PC-9 (cell line): ENCODE data around the gene TMEM244. TPM values are rescaled to one million over a fixed set of nuclear protein-coding genes. Genes with fewer than 3 reads are reported as not detected.

Experiments
- BruUV-seq: library from RNA; stranded (reverse); fragments of 400-500 nt; replicated peaks from 2 replicates; lab custom pipeline; 2021; lab: Mats Ljungman, UMichigan
- CTCF ChIA-PET: fragments of 300-600 bp; sonication (Branson Sonifier 250); formaldehyde crosslinking; loops from one replicate; lab custom pipeline; 2022; ENCODE audit warnings: antibody characterized with exemption; lab: Charles Lee
- POLR2A ChIA-PET: fragments of 300-600 bp; sonication (Branson Sonifier 250); formaldehyde crosslinking; loops from one replicate; lab custom pipeline; 2022; ENCODE audit warnings: antibody characterized with exemption; ENCODE audit not compliant: unreplicated experiment; lab: Charles Lee
- DNase-seq, 2 experiments: peaks; one replicate each; pipeline versions ENCODE4 v3.0.0 to v3.0.0-alpha.2; 2015 to 2022; ENCODE audit warnings: mixed read lengths in 1 of 2
- H2AFZ ChIP-seq: fragments of 200-600 bp; sonication (generic); 2 replicates; pipeline ENCODE4 v1.8.1; 2017; ENCODE audit warnings: antibody characterized with exemption
- H3F3A ChIP-seq: fragments of 200-600 bp; sonication (generic); 2 replicates; pipeline ENCODE4 v1.8.1; 2017; ENCODE audit warnings: antibody characterized with exemption, mild to moderate bottlenecking, low read depth; ENCODE audit not compliant: insufficient read depth
- H3K27ac ChIP-seq: fragments of 200-600 bp; sonication (generic); 2 replicates; pipeline ENCODE4 v1.6.1; 2016; ENCODE audit warnings: mixed run types
- H3K27me3 ChIP-seq: fragments of 200-600 bp; sonication (generic); 2 replicates; pipeline ENCODE4 v1.6.1; 2016; ENCODE audit warnings: low read depth, mixed run types; ENCODE audit not compliant: insufficient read depth
- H3K36me3 ChIP-seq: fragments of 200-600 bp; sonication (generic); 2 replicates; pipeline ENCODE4 v1.6.1; 2016; ENCODE audit warnings: low read depth, mixed run types
- H3K4me1 ChIP-seq: fragments of 200-600 bp; sonication (generic); replicated peaks from 2 replicates; pipeline ENCODE4 v1.6.1; 2016; ENCODE audit warnings: mixed run types; ENCODE audit not compliant: insufficient read depth
- H3K4me2 ChIP-seq: fragments of 200-600 bp; sonication (generic); 2 replicates; pipeline ENCODE4 v1.6.1; 2017; ENCODE audit warnings: mixed run types
- H3K4me3 ChIP-seq: fragments of 200-600 bp; sonication (generic); 2 replicates; pipeline ENCODE4 v1.6.1; 2016; ENCODE audit warnings: mixed run types
- H3K79me2 ChIP-seq: fragments of 200-600 bp; sonication (generic); 2 replicates; pipeline ENCODE4 v1.6.1; 2017; ENCODE audit warnings: low read depth, mixed run types
- H3K9me2 ChIP-seq: fragments of 200-600 bp; sonication (generic); 2 replicates; pipeline ENCODE4 v1.8.1; 2017; ENCODE audit warnings: mild to moderate bottlenecking; ENCODE audit not compliant: insufficient read depth
- H3K9me3 ChIP-seq: fragments of 200-600 bp; sonication (generic); 2 replicates; pipeline ENCODE4 v1.8.1; 2016; ENCODE audit warnings: low read depth; ENCODE audit not compliant: insufficient read depth
- H4K20me1 ChIP-seq: fragments of 200-600 bp; sonication (generic); 2 replicates; pipeline ENCODE4 v1.8.1; 2017; ENCODE audit not compliant: insufficient read depth
- CTCF ChIP-seq: fragments of 200-600 bp; sonication (generic); conservative IDR thresholded peaks from 2 replicates; pipeline ENCODE4 v1.6.1; 2017; ENCODE audit warnings: mixed run types, antibody characterized with exemption, mild to moderate bottlenecking, moderate library complexity
- EZH2 ChIP-seq: fragments of 200-600 bp; sonication (generic); IDR thresholded peaks from 2 replicates; pipeline ENCODE4 v1.8.0; 2017; ENCODE audit warnings: antibody characterized with exemption, low read depth
- intact Hi-C: fragments of 100-400 bp; cut with micrococcal nuclease; formaldehyde crosslinking; loops from one replicate; pipeline ENCODE4 v1.10.0; 2022; ENCODE audit not compliant: unreplicated experiment
- total RNA-seq: library from RNA; stranded (reverse); gene quantifications from 2 replicates; pipeline ENCODE4 v1.2.3, GENCODE V29; 2021

Gene TMEM244
- total RNA-seq, 1 experiment from 2014 or later, result not detected

GRCh38 chr6:129846761-129847160 is 14.4 kb downstream of the TMEM244 start:
- Histone ChIP-seq H3K79me2 (no peaks in the 10 kb centered on the region), H3K9me3 (no peaks in the 10 kb centered on the region; the same call in none of the 2 replicates), H3F3A (peaks cover 8% of the 10 kb centered on the region; the same call in 1 of the 2 replicates), H3K36me3 (no peaks in the 10 kb centered on the region), H3K4me2 (no peak overlapping the region), H4K20me1 (no peaks in the 10 kb centered on the region), H3K9me2 (no peaks in the 10 kb centered on the region), H3K27ac (no peak overlapping the region), H3K4me3 (no peak overlapping the region), H2AFZ (no peak overlapping the region), H3K4me1 (peaks cover 17% of the 10 kb centered on the region), H3K27me3 (no peaks in the 10 kb centered on the region)
- DNase-seq, result no peak
- no TSS peak for BruUV-seq
- TF ChIP-seq EZH2 (no peak), CTCF (no peak)
- ChIA-PET CTCF (no interaction called here), POLR2A (no interaction called here)
- intact Hi-C loops, result no loop called here

- Histone ChIP-seq H3K9me2 (no peaks in the 10 kb centered on the region), H2AFZ (no peak overlapping the region), H3K9me3 (no peaks in the 10 kb centered on the region; the same call in none of the 2 replicates), H3K4me1 (peaks cover 17% of the 10 kb centered on the region), H3K4me2 (no peak overlapping the region), H3F3A (peaks cover 8% of the 10 kb centered on the region; the same call in 1 of the 2 replicates), H3K4me3 (no peak overlapping the region), H3K79me2 (no peaks in the 10 kb centered on the region), H3K27ac (no peak overlapping the region), H3K36me3 (no peaks in the 10 kb centered on the region), H4K20me1 (no peaks in the 10 kb centered on the region), H3K27me3 (no peaks in the 10 kb centered on the region)
- TF ChIP-seq CTCF (no peak), EZH2 (no peak)
- intact Hi-C loops, result no loop called here
- BruUV-seq, result no TSS peak
- POLR2A ChIA-PET, result no interaction called here
- no peak for DNase-seq
- CTCF ChIA-PET, result no interaction called here
Measured at GRCh38 chr6:129845696-129846095, 15.4 kb downstream of the TMEM244 start.

- peak; percentile 42 to 61 for DNase-seq
- no peaks in the 10 kb centered on the region; the same call in 1 of the 2 replicates for H3K9me3 ChIP-seq
- BruUV-seq, result no TSS peak
- no peak overlapping the region for H3K27ac ChIP-seq
- intact Hi-C loops, result loop anchor here (5.0 kb wide), 2 partner anchors 57 to 93 kb away; no protein-coding TSS in a partner anchor
- no peak overlapping the region for H2AFZ ChIP-seq
- H3K79me2 ChIP-seq, result no peaks in the 10 kb centered on the region
- no peak overlapping the region for H3K4me3 ChIP-seq
- ChIA-PET CTCF (no interaction called here), POLR2A (interaction anchor here (0.6 kb wide), 2 partner anchors 113 to 192 kb away, joined by 3 read pairs; no protein-coding TSS in a partner anchor)
- peaks cover 8% of the 10 kb centered on the region; the same call in 1 of the 2 replicates for H3F3A ChIP-seq
- H3K4me2 ChIP-seq, result no peak overlapping the region
- no peaks in the 10 kb centered on the region for H3K36me3 ChIP-seq
- TF ChIP-seq CTCF, result no peak
- no peak for TF ChIP-seq EZH2
- no peaks in the 10 kb centered on the region for H3K9me2 ChIP-seq
- H3K27me3 ChIP-seq, result no peaks in the 10 kb centered on the region
- peaks cover 17% of the 10 kb centered on the region for H3K4me1 ChIP-seq
- no peaks in the 10 kb centered on the region for H4K20me1 ChIP-seq
Measured at GRCh38 chr6:129844118-129844891, 16.8 kb downstream of the TMEM244 start.
